HuH-7.5 (cell line): ENCODE data around the gene BAZ2B.
"Not testable (repeated sequence)": the region's sequence is repeated elsewhere in the genome, so short reads cannot be mapped to it uniquely, and the experiment has no call there.

ENCODE experiments used
- DNase-seq: peaks from one replicate; pipeline ENCODE4 v3.0.0; 2011; ENCODE audit warnings: low spot score

Gene BAZ2B

DNA sequence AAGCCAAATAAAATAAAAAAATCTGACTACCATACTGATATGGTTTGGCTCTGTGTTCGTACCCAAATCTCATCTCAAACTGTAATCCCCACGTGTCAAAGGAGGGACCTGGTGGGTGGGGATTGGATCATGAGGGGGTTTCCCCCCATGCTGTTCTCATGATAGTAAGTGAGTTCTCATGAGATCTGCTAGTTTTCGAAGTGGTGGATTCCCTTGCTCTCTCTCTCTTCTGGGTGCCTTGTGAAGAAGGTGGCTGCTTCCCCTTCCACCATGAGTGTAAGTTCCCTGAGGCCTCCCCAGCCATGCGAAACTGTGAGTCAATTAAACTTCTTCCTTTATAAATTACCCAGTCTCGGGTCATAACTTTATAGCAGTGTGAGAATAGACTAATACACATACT, 206.1 kb downstream of the BAZ2B start:
- no peak for DNase-seq

DNA sequence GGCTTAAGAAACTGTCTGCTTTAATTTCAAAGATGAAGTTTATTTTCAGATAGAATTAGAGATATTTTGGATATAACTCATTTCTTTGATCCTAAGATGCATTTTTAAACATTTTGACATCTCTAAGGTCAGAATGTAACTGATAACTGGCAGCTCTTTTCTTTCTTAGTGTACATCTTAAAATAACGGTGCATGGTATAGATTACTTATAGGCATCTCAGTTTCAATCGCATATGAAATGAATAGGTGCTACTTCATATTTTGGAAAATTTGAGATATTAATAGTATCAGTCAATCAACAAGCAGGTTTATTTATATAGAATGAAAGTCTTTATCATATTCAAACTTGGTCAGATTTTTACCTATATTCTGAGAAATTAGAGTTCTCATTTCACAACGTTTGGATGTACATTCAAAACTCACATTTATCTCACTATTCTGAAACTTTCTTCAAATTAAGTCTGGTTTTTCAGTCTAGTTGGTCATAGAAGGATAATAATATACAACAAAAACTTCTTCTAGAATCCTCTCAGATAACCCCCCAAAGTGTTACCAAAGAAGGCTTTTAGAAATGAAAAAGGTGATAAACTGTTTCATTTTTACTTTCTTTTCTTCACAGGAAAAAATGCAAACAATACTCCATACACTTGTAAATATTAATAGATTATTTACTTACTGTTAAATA, 207.1 kb downstream of the BAZ2B start:
- no peak for DNase-seq

DNA sequence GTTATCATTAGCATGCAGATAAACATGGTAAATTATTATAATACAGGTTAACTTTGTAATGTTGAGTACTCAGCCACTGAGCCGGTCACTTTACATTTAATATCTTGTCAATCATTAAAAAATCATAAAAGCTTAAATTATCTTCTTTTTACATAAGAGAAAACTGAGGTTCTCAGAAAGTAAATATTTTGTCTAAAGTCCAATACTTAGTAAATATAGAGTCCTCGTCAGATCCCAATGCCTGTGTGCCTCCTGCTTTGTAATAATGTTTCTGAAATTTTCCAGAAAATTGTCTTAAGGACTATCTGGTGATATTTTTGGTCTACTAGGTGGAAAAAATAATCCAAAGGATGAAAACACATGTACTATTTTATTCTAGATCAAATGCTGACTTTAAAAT, 213.6 kb downstream of the BAZ2B start:
- no peak for DNase-seq

DNA sequence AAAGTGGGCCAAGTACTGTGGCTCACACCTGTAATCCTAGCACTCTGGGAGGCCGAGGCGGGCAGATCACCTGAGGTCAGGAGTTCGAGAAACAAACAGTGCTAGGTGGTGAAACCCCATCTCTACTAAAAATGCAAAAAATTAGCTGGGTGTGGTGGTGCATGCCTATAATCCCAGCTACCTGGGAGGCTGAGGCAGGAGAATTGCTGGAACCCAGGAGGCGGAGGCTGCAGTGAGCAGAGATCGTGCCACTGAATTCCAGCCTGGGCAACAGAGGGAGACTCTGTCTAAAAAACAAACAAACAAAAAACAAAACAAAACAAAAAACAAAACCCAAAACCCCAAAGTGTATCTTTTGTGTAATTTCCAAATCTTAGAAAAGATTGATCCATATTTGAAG, 214.2 kb downstream of the BAZ2B start:
- not testable (repeated sequence) for DNase-seq

DNA sequence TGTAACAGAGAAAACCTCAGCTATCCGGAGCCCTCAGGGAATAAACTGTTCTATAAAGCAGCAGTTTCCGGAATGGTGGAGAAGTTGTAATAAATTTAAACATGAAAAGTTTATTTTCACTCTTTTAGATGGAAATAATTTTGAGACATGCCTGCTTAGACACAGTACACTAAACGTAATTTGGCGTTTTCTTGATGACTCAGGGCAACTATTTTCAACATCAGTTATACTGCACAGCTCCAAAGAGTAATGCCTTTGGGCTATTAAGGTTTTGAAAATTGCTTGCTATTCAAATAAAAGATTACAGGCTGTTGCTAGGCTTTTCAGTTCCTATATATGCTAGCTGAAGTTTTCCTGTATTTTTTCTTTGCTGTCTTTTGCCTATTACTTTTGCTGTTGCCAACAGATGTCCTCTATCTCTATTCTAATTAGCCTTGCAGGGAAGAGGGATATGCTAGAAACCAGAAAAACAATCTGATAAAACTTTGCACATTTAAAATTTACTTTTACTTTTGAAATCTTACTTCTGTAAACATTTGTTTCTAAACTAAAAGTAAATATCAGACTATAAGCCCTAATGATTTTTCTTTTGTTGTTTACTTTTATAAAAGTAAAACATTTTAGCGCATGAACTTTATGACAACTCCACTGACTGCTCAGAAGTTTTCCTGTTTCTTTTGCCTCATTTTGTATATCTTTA, 216.5 kb downstream of the BAZ2B start:
- no peak for DNase-seq

DNA sequence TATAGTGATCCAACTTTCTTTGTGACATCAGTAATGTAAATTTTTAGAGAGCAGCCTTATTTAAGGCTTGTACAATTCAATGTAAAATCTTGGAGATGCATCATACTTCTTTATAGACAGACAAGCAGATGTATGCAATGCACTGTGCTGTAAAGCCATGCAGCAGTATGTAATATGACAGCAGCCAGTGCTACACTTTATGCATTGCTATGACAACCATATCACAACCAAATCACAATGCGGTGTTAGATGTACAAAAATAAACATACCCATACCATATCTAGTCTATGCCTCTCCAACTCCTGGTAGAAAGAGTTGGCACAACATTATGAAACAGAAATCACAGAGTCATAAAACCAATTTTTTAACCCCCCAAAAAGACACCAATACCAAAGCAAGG, 219.5 kb downstream of the BAZ2B start:
- DNase-seq, result no peak

DNA sequence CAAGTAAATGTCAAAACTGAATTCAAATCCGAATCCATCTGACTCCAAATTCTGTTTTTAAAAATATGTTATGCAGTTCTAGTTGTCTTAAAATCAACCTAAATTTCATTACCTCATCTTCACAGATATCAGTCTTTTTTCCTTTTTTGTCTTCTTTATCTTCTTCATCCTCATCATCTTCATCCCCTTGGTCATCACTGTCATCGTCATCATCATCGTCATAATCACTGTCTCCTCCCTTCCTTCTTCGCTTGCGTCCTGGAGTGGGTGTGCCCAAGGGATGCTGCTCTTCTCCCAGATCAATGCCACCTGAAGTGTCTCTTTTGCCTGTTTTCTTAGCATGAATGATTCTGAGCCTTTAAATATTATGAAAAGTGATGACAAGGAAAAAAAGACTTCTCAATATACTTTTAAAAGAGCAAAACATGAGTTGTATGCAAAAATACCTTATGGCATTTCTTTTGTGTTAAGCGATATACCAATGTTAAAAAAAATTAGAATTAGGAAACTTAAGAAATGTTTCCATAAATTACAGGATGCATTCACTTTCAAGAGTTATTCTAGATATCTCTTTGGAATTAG, 233.8 kb downstream of the BAZ2B start:
- no peak for DNase-seq

DNA sequence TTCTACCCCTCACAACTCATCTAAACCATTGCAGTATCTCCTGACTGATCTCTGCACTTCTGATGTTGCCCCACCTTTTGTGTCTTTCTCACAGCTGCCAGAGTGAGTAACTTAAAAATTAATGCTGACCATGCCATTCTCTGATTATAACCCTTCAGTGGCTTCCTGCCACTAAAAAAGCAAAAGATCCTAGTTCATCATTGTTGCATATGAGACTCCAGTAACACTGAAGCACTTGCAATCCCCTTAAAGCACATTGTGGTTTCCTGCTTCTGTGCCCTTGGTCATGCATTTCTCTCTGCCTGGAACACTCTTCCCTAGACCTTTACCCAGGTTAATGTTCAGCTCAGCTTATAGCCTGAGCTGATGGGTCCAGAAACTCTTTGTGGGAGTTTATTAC, 234.8 kb downstream of the BAZ2B start:
- no peak for DNase-seq

DNA sequence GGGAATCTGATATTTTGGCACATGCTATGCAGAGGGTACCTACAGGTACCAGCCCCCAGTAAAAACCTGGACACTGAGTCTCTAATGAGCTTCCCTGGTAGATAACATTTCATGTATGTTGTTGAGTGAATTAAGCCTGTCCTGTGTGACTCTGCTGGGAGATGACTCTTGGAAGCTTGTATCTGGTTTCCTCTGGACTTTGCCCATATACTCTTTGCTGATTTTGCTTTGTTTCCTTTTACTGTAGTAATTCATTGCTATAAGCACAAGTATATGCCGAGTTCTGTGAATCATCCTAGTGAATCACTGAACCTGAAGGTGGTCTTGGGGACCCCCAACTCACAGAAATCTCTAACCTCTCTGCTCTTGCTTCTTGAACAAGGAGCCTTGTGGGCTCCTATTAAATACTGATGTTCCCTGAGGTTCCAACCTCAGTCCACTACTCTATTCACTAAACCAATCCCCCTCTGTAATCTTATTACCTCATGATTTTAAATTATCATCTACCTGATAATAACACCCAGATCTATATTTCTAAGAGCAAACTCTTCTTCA, 235.6 kb downstream of the BAZ2B start:
- no peak for DNase-seq

DNA sequence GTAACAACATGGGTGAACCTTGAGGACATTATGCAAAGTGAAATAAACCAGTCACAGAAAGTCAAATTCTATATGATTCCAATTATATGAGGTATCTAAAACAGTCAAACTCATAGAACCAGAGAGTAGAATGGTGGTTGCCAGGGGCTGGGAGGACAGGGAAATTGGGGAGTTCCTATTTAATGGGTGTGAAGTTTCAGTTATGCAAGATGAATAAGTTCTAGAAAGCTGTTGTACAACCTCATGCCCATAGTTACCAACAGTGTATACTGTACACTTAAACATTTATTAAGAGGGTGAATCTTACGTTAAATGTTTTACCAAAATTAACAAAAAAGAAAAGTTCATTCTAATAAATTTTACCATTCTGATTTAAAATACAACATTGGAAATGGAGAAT, 237.2 kb downstream of the BAZ2B start:
- DNase-seq, result no peak

DNA sequence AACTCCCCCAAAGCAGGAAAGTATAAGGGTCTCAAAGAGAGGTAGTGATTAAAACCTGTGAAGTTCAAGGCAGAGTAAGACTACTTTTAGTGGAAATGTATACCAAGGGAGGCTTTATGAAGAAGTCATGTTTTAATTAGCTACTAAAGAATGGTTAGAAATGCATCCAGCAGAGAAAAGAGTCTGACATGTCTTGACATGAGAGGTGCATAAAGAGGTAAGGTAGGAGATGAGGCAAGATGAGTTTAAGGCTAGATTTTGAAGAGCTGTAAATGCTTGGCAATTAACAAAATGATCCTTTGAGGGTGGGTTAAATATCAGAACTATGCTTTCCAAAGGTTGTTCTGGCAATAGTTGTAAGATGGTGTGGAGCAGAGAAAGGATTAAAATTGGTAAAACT, 241.1 kb downstream of the BAZ2B start:
- DNase-seq, result no peak

DNA sequence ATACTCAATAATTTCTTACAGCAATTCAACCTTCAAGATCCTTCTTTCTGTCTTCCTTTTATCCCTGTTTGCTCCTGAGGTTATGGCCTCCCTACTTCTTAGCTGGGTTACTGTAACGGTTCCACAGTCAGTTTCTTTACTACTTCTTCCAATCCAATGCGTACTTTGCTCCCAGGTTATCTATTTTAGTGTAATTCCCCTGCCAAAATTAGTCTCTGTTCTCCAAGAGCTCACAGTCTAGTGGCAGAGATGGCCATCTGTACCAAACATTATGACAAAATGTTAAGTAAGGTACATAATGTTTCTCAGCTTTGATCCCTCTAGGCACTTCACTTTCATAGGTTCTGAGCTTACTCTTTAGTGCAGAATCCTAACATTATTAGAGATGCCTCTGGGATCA, 244.8 kb downstream of the BAZ2B start:
- no peak for DNase-seq

DNA sequence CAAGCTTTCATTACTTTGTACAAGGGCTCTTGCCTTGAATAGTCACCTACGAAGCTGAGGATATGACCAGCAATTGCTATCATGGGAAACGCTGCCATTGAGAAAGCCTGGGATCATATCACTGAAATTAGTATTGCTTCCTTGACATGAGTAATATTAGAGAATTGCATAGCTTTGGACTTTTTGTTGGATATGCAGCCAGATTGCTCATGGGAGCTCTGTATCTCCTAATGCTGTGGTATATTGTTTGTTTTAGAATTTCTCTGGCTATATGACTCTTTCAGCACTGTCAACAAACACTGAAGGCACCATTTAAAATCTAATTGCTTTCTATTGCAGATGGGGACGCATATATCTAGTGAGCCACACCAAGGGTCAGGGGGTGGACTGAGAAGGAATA, 249.8 kb downstream of the BAZ2B start:
- no peak for DNase-seq

DNA sequence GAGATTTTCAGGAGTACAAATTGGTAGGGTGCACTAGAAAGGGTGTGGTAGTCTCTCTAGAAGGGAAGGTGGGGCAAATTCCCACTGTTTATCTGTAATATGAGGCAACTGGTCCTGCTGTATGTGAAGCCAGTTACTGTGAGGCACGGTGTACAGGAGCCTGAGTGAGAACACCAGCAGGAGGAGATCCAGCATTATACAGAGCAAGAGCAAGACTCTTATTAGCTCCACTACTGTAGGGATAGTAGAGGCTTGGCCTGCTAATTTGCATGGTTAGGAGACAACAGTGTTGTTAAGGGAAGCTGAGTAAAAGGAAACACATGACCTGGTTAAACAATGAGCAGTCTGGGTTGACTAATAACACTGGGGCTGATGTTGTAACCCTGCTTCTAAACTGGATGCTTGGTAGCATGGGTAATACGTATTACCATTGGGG, 253.5 kb downstream of the BAZ2B start:
- no peak for DNase-seq

DNA sequence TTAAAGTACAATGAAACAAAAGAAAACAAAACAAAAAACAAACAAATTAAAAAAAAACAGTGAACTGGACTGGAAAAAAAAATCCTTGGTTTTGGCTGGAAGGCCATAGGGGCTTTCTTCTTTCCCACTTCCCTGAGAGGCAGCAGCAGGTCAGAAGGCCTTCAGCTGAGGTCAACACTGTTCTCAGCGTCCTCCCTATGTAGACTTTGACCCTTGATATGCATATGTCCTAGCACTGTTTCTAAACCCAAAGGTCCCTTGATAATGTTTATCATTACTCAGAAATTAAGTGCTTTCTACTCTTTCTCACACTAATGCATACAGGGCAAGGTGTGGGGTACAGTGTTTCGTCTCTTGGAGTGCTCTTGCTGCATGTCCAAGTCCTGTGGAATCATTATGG, 254.3 kb downstream of the BAZ2B start:
- DNase-seq, result no peak

DNA sequence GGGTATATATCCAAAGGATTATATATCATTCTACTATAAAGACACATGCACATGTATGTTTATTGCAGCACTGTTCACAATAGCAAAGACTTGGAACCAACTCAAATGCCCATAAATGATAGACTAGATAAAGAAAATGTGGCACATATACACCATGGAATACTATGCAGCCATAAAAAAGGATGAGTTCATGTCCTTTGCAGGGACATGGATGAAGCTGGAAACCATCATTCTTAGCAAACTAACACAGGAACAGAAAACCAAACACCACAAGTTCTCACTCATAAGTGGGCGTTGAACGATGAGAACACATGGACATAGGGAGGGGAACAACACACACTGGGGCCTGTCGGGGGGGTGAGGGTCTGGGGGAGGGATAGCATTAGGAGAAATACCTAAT, 254.7 kb downstream of the BAZ2B start:
- not testable (repeated sequence) for DNase-seq

DNA sequence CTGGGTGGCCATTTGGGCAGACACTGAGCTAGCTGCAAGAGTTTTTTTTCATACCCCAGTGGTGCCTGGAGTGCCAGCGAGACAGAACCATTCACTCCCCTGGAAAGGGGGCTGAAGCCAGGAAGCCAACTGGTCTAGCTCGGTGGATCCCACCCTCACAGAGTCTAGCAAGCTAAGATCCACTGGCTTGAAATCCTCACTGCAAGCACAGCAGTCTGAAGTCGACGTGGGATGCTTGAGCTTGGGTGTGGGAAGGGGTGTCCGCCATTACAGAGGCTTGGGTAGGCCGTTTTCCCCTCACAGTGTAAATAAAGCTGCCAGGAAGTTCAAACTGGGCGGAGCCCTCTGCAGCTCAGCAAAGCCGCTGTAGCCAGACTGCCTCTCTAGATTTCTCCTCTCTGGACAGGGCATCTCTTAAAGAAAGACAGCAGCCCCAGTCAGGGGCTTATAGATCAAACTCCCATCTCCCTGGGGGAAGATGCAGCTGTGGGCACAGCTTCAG, 260.2 kb downstream of the BAZ2B start:
- DNase-seq, result no peak

DNA sequence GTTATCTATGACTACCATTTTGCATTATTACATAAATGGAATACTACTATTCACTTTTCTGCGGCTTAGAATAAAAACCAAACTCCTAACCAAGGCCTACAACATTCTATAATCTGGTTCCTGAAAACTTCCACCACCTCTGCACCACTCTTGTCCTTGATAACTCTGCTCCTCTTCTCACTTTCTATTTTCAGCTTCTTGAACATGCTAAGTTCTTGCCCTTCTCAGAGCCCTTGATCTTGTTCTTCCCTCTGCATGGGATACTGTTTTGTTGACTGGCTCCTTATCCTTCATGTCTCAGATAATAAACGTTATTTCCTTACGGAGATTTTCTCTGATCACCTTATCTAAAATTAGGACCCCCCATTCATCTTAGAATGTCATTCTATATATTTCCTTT, 264.4 kb downstream of the BAZ2B start:
- DNase-seq, result no peak

DNA sequence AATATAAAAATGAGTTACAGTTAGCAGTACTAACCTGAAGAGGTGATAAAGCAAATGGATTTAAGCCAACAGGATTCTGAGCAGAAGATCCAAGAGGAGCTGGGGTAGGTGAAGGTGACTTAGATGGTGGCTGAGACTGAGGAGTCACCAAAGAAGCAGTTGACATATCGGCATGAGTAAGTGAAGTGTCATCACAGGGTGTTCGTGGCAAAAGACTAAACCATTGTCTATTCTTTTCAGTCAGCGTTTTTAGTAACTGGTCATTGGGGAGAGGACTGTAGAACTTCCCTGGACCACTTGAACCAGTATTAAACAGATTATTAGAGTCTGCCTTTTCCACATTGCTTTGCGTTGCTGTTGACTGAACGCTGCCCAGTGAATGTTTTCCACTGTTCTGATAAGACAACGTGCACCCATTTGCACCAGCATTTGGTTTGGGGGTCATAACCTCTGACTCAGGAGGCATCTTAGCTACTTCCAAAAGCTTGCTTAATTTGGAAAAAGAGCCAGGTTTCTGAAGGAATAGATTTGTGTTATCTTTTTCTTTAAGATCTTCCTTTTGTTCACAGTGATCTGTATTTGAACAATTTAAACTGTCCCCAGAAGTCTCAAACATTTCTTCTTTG, 266.6 kb downstream of the BAZ2B start:
- no peak for DNase-seq

DNA sequence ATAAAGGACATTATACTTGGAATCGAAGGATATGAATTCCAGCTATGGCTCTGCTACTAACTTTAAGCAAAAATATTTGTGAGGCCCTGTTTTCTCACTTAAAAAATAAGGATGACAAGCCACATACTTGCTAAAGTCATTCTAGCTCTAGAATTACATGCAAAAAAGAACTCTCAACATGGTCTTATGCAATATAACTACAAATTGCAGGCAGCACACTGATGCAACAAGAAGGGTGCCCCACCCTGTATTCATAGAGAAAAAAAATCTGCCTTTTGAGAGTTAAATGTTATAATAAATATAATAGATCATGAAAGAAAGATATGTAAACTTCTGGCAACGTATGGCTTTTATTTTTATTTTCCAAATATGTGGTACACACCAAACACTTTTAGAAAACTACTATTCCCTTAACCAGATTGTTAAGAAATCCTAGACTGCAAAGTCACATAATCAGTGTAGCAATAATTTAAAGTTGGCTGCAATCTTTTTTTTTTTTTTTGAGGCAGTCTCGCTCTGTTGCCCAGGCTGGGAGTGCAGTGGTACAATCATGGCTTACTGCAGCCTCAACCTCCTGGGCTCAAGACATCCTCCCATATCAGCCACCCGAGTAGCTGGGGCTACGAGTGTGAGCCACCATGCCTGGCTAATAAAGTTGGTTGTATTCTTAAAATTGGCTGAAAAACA, 289.6 kb downstream of the BAZ2B start:
- peak; percentile 12 for DNase-seq

DNA sequence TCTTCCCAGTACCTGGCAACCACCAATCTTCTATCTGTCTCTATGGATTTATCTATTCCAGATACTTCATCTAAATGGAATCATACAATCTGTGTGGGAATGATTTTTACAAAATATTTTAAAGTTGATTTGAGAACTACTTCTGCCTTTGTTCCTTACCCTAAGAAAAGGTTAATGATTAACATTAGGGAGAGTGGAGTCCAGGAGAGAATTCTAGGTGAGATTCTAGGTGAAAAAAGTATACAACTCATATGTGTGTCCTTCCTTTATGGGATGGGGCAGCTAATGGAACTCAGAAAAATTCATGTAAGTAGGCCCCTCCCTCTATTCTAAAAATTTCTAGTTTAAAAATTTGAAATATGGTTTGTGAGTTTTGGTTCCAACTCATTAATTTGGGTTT, 293.9 kb downstream of the BAZ2B start:
- peak; percentile 16 for DNase-seq
